ENCODE measurements around the gene METTL26. TPM values are rescaled to one million over a fixed set of nuclear protein-coding genes. Genes with fewer than 3 reads are reported as not detected.

METTL26 gene
- total and polyA plus RNA-seq, 2 of the 8 experiments (the other 6 are each of a cell fraction or from before 2014, with no cell fraction given): 100 to 186 TPM

DNA sequence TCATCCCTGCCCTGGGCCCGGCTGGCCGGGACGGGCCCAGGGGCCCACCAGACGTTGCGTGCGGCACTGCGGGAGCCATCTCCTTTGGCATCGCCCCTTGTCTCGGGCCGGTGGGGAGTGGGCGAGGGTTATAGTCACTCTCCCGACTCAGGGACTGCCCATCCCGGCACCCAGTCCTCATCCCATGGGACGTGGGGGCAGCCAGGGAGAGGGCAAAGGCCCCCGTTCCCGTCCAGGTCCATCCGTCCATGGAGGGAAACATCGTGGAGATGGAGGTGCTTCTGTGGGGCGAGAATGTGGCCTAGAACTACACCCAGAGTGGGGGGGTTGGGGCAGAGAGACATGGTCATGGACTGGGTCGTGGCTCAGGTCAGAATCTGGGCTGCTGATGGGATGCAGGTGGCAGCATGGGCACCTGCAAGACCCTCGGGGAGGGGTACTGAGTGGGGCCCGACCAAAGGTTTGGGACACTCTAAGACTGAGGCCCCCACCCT is 10.6 kb upstream of the METTL26 start:
- H2BK20ac ChIP-seq (ENCODE audit: low read length): no peak overlapping the region
- no peak overlapping the region for H3K4ac ChIP-seq (replicated peaks; ENCODE audit: insufficient read length, low read depth, low read length)
- no peaks in the 10 kb centered on the region; the same call in 1 of the 2 replicates for H3K79me1 ChIP-seq (ENCODE audit: low read depth, low read length)
- peaks cover 0 to 5% (median 1%) of the 10 kb centered on the region in 4 experiments; a peak in 2 of 7 replicates for H3K27me3 ChIP-seq (replicated peaks in 1 of 4; ENCODE audit: control insufficient read depth in 3 of 4, extremely low read depth in 1 of 4, insufficient read depth in 3 of 4, low read length in 3 of 4)
- DNase-seq (ENCODE audit: low read depth in 1 of 2, low spot score in 2 of 2) (no peak), FAIRE-seq (no peak)
- no peak overlapping the region for H2BK5ac ChIP-seq (ENCODE audit: low read depth, low read length)
- peaks cover 0 to 2% of the 10 kb centered on the region in 2 experiments; a peak in 1 of 4 replicates for H3K79me2 ChIP-seq (ENCODE audit: control insufficient read depth in 1 of 2, insufficient read depth in 2 of 2, low read length in 2 of 2)
- no peak overlapping the region for H2BK12ac ChIP-seq (ENCODE audit: low read depth, low read length)
- no peaks in the 10 kb centered on the region for H3K9me3 ChIP-seq (ENCODE audit: insufficient read depth in 2 of 2, low read depth in 1 of 2, low read length in 1 of 2)
- no peak overlapping the region for H2AK5ac ChIP-seq (ENCODE audit: low read depth, low read length)
- H3K56ac ChIP-seq (replicated peaks; ENCODE audit: insufficient read length, low read depth, low read length): no peak overlapping the region
- H3K4me2 ChIP-seq (ENCODE audit: insufficient read depth in 1 of 2, low read depth in 2 of 2, low read length in 2 of 2): no peak overlapping the region
- H2BK120ac ChIP-seq (replicated peaks; ENCODE audit: low read depth, low read length): no peak overlapping the region
- peaks cover 0 to 8% (median 8%) of the 10 kb centered on the region in 4 experiments; a peak in 6 of 7 replicates for H3K4me1 ChIP-seq (replicated peaks in 1 of 4; ENCODE audit: control insufficient read depth in 3 of 4, insufficient read depth in 4 of 4, low read length in 3 of 4)
- no peak overlapping the region for H4K5ac ChIP-seq (ENCODE audit: insufficient read length, low read depth, low read length)
- WGBS, 2 experiments (ENCODE audit: extremely low coverage in 1 of 2, insufficient coverage in 1 of 2, insufficient read length in 1 of 2, insufficient replicate concordance in 2 of 2, low coverage in 1 of 2, low lambda C conversion rate in 2 of 2, missing lambda C conversion rate in 1 of 2): 84% methylated on average over 12 of the region's 22 CpGs; no CpG with 5 or more reads in 1 of the 2 experiments
- H3K36me3 ChIP-seq (ENCODE audit: control insufficient read depth in 2 of 4, insufficient read depth in 4 of 4, low read length in 3 of 4): peaks cover 0 to 2% (median 0%) of the 10 kb centered on the region in 4 experiments; a peak in 1 of 8 replicates
- H3K27ac ChIP-seq (ENCODE audit: low read depth, low read length): no peak overlapping the region
- CTCF ChIA-PET (ENCODE audit: partially characterized antibody): interaction anchor here (2.0 to 7.9 kb wide), 6 partner anchors 8 to 69 kb away, joined by 6 to 104 read pairs (median 12); partner anchors contain the start of genes RHOT2 and WFIKKN1
- POLR2A ChIA-PET (ENCODE audit: partially characterized antibody): interaction anchor here (1.0 to 2.0 kb wide), 5 partner anchors 8 to 29 kb away, joined by 3 to 7 read pairs (median 3); partner anchors contain the start of gene RHBDL1
- no peak overlapping the region for H2BK15ac ChIP-seq (ENCODE audit: low read length)
- no peak overlapping the region for H4K91ac ChIP-seq (replicated peaks; ENCODE audit: insufficient read length, low read length)
- no peak overlapping the region for H3K23ac ChIP-seq (ENCODE audit: insufficient read length)
- H2AFZ ChIP-seq (ENCODE audit: low read length): no peak overlapping the region
- no peak overlapping the region for H3K4me3 ChIP-seq (ENCODE audit: extremely low read depth in 1 of 4, insufficient read depth in 2 of 4, low read depth in 3 of 4, low read length in 4 of 4)
- no peak overlapping the region for H3K14ac ChIP-seq (ENCODE audit: insufficient read length)
- peaks cover 11% of the 10 kb centered on the region for H3K23me2 ChIP-seq (ENCODE audit: low read depth, low read length)
- no peak overlapping the region for H3K18ac ChIP-seq (ENCODE audit: extremely low read depth, low read length)
- H3K9ac ChIP-seq (replicated peaks in 1 of 4; ENCODE audit: extremely low read depth in 1 of 4, low read depth in 3 of 4, low read length in 3 of 4): no peak overlapping the region
- H4K8ac ChIP-seq (ENCODE audit: extremely low read depth, insufficient read depth, low read length): peak overlapping the region; percentile 25; the same call in 1 of the 2 replicates
- peaks cover 0 to 7% of the 10 kb centered on the region in 2 experiments for H4K20me1 ChIP-seq (replicated peaks in 1 of 2; ENCODE audit: control insufficient read depth in 1 of 2, insufficient read depth in 2 of 2, low read length in 2 of 2)
- TF ChIP-seq BRCA1 (IDR thresholded peaks at IDR 0.05; ENCODE audit: low read depth, low read length) (no peak), ATF3 (IDR thresholded peaks at IDR 0.05; ENCODE audit: insufficient read depth, low read depth, low read length) (no peak), KDM1A (IDR thresholded peaks at IDR 0.05; ENCODE audit: borderline replicate concordance, low read length) (no peak), SIX5 (IDR thresholded peaks at IDR 0.05; ENCODE audit: low read depth, low read length) (no peak), TEAD4 (IDR thresholded peaks at IDR 0.05; ENCODE audit: low read depth, low read length) (no peak), JUN (IDR thresholded peaks at IDR 0.05; ENCODE audit: low read depth, low read length) (no peak), SP1 (IDR thresholded peaks at IDR 0.05; ENCODE audit: low read depth, low read length) (no peak), GABPA (IDR thresholded peaks at IDR 0.05; ENCODE audit: borderline replicate concordance, insufficient read depth, low read length) (no peak), RNF2 (IDR thresholded peaks at IDR 0.05; ENCODE audit: borderline replicate concordance, low read depth, low read length, missing control alignments, poor library complexity, severe bottlenecking) (no peak), KDM5A (IDR thresholded peaks at IDR 0.05; ENCODE audit: low read length) (no peak), JUND (IDR thresholded peaks at IDR 0.05; ENCODE audit: low read length) (no peak)
- TF ChIP-seq, protein P1, sequence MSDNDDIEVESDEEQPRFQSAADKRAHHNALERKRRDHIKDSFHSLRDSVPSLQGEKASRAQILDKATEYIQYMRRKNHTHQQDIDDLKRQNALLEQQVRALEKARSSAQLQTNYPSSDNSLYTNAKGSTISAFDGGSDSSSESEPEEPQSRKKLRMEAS (IDR thresholded peaks at IDR 0.05): no peak

Data from H1 (cell line).